Measurements from ENCODE around the gene PHETA1. TPM values are rescaled to one million over a fixed set of nuclear protein-coding genes. Genes with fewer than 3 reads are reported as not detected.

PHETA1 gene
- polyA plus RNA-seq, 1 of the 3 experiments (the other 2 are of a cell fraction), result 7.3 TPM

- H3K9me3 ChIP-seq, result no peaks in the 10 kb centered on the region
- no peak overlapping the region for H3K9ac ChIP-seq
- 97% methylated on average over 43 of the region's 67 CpGs for WGBS (ENCODE audit: low lambda C conversion rate)
- no peak overlapping the region for H3K4me3 ChIP-seq (ENCODE audit: low read depth in 2 of 2, low read length in 1 of 2)
- H3K79me2 ChIP-seq (ENCODE audit: insufficient read depth), result peaks cover 100% of the 10 kb centered on the region
- peaks cover 23% of the 10 kb centered on the region for H3F3A ChIP-seq (replicated peaks; ENCODE audit: insufficient read depth)
- peaks cover 8 to 19% of the 10 kb centered on the region in 2 experiments; a peak in 3 of 4 replicates for H3K4me1 ChIP-seq (ENCODE audit: control insufficient read depth in 1 of 2, insufficient read depth in 2 of 2, low read depth in 1 of 2, low read length in 1 of 2)
- no peak overlapping the region for H3K27ac ChIP-seq (ENCODE audit: low read depth in 2 of 2, low read length in 1 of 2)
- no peak overlapping the region for H3K4me2 ChIP-seq
- TF ChIP-seq MXI1 (IDR thresholded peaks at IDR 0.05; ENCODE audit: low read depth, low read length) (no peak), YY1 (IDR thresholded peaks at IDR 0.05; ENCODE audit: low read depth) (no peak), USF2 (IDR thresholded peaks at IDR 0.05; ENCODE audit: borderline replicate concordance, low read depth, low read length) (no peak), IRF3 (IDR thresholded peaks at IDR 0.05; ENCODE audit: low read depth, low read length) (no peak), ZBTB33 (IDR thresholded peaks at IDR 0.05; ENCODE audit: borderline replicate concordance, low read depth) (no peak), SMC3 (IDR thresholded peaks at IDR 0.05; ENCODE audit: low read depth, low read length) (no peak), EZH2phosphoT487 (IDR thresholded peaks at IDR 0.05; ENCODE audit: borderline replicate concordance, low read depth) (no peak), RXRA (IDR thresholded peaks at IDR 0.05; ENCODE audit: borderline replicate concordance, low read depth) (no peak), FOXJ3 (CRISPR knock-in tag; IDR thresholded peaks at IDR 0.05) (no peak), GABPA (IDR thresholded peaks at IDR 0.05; ENCODE audit: low read depth) (no peak), GATA2 (CRISPR knock-in tag; IDR thresholded peaks at IDR 0.05) (no peak), NFIC (IDR thresholded peaks at IDR 0.05; ENCODE audit: borderline replicate concordance) (no peak), FOXM1 (IDR thresholded peaks at IDR 0.05; ENCODE audit: low read depth) (no peak), USF1 (IDR thresholded peaks at IDR 0.05; ENCODE audit: borderline replicate concordance, low read depth) (no peak), MEF2A (IDR thresholded peaks at IDR 0.05; ENCODE audit: borderline replicate concordance, low read depth) (no peak), PBX3 (IDR thresholded peaks at IDR 0.05) (no peak), POLR2AphosphoS5 (IDR thresholded peaks at IDR 0.05; ENCODE audit: low read depth, low read length) (no peak), NRF1 (IDR thresholded peaks at IDR 0.05; ENCODE audit: low read depth, low read length) (no peak), SIN3A (IDR thresholded peaks at IDR 0.05; ENCODE audit: borderline replicate concordance, low read depth, low read length) (no peak)
- no peaks in the 10 kb centered on the region for H3K27me3 ChIP-seq (ENCODE audit: insufficient read depth)
- CTCF ChIA-PET, result interaction anchor here (2.9 kb wide), 1 partner anchor 21 kb away, joined by 10 read pairs; no protein-coding TSS in a partner anchor
- peaks cover 3 to 44% of the 10 kb centered on the region in 2 experiments for H3K36me3 ChIP-seq (replicated peaks in 1 of 2; ENCODE audit: control insufficient read depth in 1 of 2, insufficient read depth in 2 of 2, low read length in 1 of 2)
- no peaks in the 10 kb centered on the region for H3K9me2 ChIP-seq
- H2AFZ ChIP-seq (ENCODE audit: low read depth), result no peak overlapping the region
- POLR2A ChIA-PET, result no interaction called here
- DNase-seq, result no peak
- peaks cover 82% of the 10 kb centered on the region for H4K20me1 ChIP-seq (ENCODE audit: insufficient read depth)
Measured at GRCh38 chr12:111417784-111418593, 49.1 kb upstream of the PHETA1 start.
